ENCODE measurements around the gene KLLN.
"Not testable (repeated sequence)": the region's sequence is repeated elsewhere in the genome, so short reads cannot be mapped to it uniquely, and the experiment has no call there.

The KLLN gene

GRCh38 chr10:87865241-87865881 lies 2.0 kb upstream of the KLLN start:
- no peak for DNase-seq

DNA sequence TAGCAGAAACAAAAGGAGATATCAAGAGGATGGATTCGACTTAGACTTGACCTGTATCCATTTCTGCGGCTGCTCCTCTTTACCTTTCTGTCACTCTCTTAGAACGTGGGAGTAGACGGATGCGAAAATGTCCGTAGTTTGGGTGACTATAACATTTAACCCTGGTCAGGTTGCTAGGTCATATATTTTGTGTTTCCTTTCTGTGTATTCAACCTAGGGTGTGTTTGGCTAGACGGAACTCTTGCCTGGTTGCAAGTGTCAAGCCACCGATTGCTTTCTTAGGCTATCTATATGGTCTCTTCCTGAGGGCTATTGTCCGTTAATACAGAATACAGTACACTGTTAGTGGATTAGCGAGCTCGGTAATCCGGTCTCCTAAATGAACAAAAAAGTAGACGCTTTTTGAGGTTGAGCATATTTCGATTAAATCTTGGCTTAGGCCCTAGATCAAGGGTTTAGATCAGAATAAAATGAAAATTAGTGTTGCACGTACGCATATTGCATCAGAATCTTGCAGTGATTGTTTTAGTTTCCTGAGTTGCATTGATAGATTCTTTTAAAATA lies 1.2 kb upstream of the KLLN start:
- DNase-seq = no peak

DNA sequence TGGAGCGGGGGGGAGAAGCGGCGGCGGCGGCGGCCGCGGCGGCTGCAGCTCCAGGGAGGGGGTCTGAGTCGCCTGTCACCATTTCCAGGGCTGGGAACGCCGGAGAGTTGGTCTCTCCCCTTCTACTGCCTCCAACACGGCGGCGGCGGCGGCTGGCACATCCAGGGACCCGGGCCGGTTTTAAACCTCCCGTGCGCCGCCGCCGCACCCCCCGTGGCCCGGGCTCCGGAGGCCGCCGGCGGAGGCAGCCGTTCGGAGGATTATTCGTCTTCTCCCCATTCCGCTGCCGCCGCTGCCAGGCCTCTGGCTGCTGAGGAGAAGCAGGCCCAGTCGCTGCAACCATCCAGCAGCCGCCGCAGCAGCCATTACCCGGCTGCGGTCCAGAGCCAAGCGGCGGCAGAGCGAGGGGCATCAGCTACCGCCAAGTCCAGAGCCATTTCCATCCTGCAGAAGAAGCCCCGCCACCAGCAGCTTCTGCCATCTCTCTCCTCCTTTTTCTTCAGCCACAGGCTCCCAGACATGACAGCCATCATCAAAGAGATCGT lies 690 bp upstream of the KLLN start:
- DNase-seq = peak; percentile 36

- no peak for DNase-seq
These were observed 667 bp downstream of the KLLN start for GRCh38 chr10:87862679-87863052.

GRCh38 chr10:87861953-87862678 lies 1.2 kb downstream of the KLLN start:
- peak; percentile 99 for DNase-seq

- peak; percentile 75 for DNase-seq
These were observed 1.8 kb downstream of the KLLN start for GRCh38 chr10:87861566-87861952.

GRCh38 chr10:87860816-87861403 lies 2.4 kb downstream of the KLLN start:
- DNase-seq = no peak

GRCh38 chr10:87860156-87860795 lies 3.1 kb downstream of the KLLN start:
- peak; percentile 80 for DNase-seq

GRCh38 chr10:87855665-87856064 lies 7.7 kb downstream of the KLLN start:
- DNase-seq = not testable (repeated sequence)

DNA sequence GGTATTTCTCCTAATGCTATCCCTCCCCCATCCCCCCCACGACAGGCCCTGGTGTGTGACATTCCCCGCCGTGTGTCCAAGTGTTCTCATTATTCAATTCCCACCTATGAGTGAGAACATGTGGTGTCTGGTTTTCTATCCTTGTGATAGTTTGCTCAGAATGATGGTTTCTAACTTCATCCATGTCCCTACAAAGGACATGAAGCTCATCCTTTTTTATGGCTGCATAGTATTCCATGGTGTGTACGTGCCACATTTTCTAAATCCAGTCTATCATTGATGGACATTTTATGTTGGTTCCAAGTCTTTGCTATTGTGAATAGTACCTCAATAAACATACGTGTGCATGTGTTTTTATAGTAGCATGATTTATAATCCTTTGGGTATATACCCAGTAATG lies 8.1 kb downstream of the KLLN start:
- not testable (repeated sequence) for DNase-seq

- DNase-seq = no peak
These were observed 11.2 kb downstream of the KLLN start for GRCh38 chr10:87852089-87852488.

DNA sequence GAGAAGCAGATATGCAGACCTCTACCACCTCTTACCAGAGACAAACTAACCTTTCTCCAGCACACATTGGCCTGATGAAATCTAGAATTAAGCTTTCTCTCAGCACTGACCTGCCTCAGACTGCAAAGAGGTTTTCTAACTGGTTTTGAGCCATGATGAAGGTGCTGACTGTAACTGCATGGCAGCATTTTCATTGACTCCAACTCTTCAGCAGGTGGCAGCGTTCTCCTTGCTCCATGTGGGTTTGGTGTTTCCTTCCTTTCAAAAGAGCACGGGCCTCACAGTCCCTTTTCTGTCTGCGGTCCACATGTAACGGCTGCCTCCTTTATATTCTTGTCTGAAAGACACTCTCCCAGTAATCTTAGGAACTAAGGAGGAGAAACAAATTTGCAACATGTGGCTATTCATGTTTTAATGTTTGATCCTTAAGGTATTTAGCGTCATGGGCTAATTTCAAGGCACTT lies 12.6 kb downstream of the KLLN start:
- DNase-seq = peak; percentile 67

- DNase-seq = no peak
These were observed 14.3 kb downstream of the KLLN start for GRCh38 chr10:87849001-87849400.

DNA sequence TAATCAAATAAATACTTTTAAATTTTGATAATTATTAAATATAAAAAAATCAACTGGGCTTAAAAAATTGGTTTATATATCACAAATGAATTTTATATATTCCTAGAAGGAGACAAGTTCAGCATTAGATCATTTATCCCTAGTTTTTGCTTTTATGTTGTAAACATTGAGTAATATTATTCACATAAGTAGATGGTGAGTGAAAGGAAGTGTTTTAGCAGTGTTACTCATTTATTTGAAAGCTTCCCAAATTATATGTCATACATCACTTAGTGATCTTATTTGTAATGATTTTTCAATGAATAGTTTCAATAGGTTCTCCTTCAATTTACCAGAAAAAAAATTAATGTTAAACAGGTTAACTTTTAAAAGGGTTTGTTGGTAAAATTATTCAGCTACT lies 15.8 kb downstream of the KLLN start:
- no peak for DNase-seq

DNA sequence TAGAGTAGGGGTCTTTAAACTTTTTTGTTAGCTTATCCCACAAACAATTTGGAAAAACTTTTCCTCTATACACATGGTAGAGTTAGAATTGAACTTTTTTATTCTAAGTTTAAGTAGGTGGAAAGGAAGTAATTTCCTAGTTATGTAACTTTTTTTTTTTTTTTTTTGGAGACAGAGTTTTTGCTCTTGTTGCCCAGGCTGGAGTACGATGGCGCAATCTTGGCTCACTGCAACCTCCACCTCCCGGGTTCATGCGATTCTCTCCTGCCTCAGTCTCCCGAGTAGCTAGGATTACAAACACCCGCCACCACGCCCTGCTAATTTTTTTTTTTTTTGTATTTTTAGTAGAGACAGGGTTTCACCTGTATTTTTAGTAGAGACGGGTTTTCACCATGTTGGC lies 16.6 kb downstream of the KLLN start:
- DNase-seq = not testable (repeated sequence)

DNA sequence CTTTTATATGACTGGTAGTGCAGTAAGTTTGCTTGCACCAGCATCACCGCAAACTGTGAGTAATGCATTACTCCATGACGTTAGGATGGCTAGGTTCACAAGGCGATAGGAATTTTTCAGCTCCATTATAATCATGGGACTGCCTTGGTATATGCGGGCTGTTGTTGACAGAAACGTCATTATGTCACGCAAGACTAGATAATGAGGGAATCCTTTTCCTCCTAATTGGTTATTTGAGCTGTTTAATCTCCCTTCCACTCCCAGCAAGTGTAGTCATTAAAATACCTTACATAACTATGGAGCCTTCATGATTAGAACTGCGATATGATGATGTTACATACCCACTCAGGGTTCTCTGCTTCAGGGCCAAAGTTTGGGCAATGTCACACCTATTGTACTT lies 17.3 kb downstream of the KLLN start:
- DNase-seq = peak; percentile 62

- DNase-seq = no peak
These were observed 17.7 kb downstream of the KLLN start for GRCh38 chr10:87845624-87845998.

- peak; percentile 60 for DNase-seq
These were observed 18.3 kb downstream of the KLLN start for GRCh38 chr10:87844837-87845623.

DNA sequence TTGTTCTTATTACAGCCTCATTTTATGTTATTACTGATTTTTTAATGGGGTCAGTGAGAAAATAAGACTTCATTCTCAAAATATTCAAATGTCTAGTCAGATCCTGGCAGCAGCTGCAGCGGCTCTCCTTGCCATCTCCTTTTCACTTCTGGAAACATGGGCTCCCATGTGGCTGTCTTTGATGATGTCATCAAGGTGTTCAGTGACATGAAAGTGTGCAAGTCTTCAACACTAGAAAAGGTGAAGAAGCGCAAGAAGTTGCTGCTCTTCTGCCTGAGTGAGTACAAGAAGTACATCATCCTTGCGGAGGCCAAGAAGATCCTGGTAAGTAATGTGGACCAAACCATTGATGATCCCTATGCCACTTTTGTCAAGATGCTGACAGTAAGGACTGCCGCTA lies 19.6 kb downstream of the KLLN start:
- no peak for DNase-seq

DNA sequence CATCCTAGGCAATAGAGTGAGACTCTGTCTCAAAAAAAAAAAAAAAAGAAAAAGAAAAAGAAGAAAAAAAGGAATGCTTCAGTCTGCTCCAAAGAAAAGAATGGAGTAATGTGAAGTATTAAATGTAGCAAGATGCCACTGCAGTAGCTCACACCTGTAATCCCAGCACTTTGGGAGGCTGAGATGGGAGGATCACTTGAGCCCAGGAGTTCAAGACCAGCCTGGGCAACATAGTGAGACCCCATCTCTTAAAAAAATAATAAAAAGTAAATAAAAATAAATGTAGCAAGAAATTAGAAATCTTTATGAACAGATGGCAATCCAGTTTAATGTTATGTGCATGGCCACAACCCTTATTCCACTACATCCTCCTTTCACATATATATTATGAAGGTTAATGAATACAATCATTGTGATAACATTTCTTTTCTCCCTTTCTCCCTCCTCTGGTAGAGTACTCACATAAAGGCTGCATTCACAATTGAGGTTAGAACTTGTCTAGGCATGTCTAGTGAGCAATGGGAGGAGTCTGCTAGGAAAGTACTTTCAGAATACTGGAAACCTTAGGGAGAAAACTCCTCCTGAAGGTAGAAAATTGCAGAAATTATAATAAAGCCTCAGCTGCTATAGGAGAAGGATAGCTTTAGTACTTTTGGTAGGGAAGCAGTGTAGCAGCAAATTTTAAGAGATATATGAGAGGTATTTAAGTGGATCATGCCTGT lies 20.4 kb downstream of the KLLN start:
- peak; percentile 62 for DNase-seq

DNA sequence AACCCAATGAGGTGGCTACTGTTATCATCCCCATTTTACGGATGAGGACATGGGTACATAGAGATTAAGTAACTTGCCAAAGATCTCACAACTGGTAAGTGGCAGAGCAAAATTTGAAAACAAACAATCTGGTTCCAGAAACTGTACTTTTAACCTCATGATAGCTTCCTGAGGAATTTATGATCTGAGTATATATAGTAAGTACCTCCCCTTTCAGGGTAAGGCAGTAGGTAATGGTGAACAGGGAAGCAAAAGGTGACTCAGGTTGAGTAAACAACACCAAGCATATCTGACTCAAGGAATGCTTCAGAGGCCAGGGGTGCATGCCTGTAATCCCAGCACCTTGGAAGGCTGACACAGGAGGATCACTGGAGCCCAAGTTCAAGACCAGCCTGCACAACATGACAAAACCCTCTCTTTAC lies 21.1 kb downstream of the KLLN start:
- peak; percentile 38 for DNase-seq

GRCh38 chr10:87841186-87841585 lies 22.1 kb downstream of the KLLN start:
- DNase-seq = no peak

Measured in fibroblast of skin of right biceps (primary cell).